K562 (cell line): ENCODE data around the gene DIPK1B. TPM values are rescaled to one million over a fixed set of nuclear protein-coding genes. Genes with fewer than 3 reads are reported as not detected.

Experiments used
- ATAC-seq: fragments of 200-7000 bp; cut with Tn5 transposase; 3 replicates; pipeline ENCODE4 v1.9.1; 2020; ENCODE audit warnings: moderate library complexity
- BruUV-seq: library from RNA; stranded (reverse); fragments of 400-500 nt; replicated peaks from 2 replicates; lab custom pipeline; 2021; lab: Mats Ljungman, UMichigan
- CTCF ChIA-PET: fragments of 300-600 bp; formaldehyde crosslinking; extraction: SDS; loops from one replicate; lab custom pipeline; 2021; ENCODE audit warnings: low intra/inter-chr PET ratio; lab: Yijun Ruan, JAX
- POLR2A ChIA-PET: fragments of 300-600, 350-650 bp; sonication (Branson Sonifier 250); formaldehyde crosslinking; extraction: SDS; loops from one replicate; lab custom pipeline; 2021; ENCODE audit warnings: antibody characterized with exemption, inconsistent platforms; lab: Yijun Ruan, JAX
- DNase-seq, 4 experiments: peaks; one replicate each; pipeline versions ENCODE4 v3.0.0 to v3.0.0-alpha.2; 2011 to 2018; ENCODE audit warnings: low spot score in 3 of 4, mixed read lengths in 3 of 4; ENCODE audit errors: extremely low read depth in 1 of 4
- FAIRE-seq: peaks from 2 replicates; lab custom pipeline; 2011; peaks lifted over from hg19 to GRCh38; lab: Jason Lieb, UNC
- H2AFZ ChIP-seq: 2 replicates; pipeline ENCODE4 v1.6.0; 2011; ENCODE audit warnings: low read depth, low read length, control low read depth, inconsistent platforms
- H3K27ac ChIP-seq: fragments of 200-600 bp; 3 replicates; pipeline ENCODE4 v1.8.0; 2011; ENCODE audit warnings: low read depth, mild to moderate bottlenecking, control low read depth, inconsistent platforms, low read length, moderate library complexity, mixed read lengths; ENCODE audit errors: extremely low read depth
- H3K27me3 ChIP-seq, 2 experiments: fragments of 300-600 bp in 1 of 2; 2 replicates in 1 of 2; 3 replicates in 1 of 2; pipeline versions ENCODE4 v1.6.0 to v1.8.0; 2011; ENCODE audit warnings: inconsistent platforms in 2 of 2, low read length in 2 of 2, mild to moderate bottlenecking in 1 of 2, mixed read lengths in 1 of 2, moderate library complexity in 1 of 2; ENCODE audit not compliant: control insufficient read depth in 2 of 2, insufficient read depth in 2 of 2
- H3K36me3 ChIP-seq: fragments of 300-600 bp; 3 replicates; pipeline ENCODE4 v1.8.0; 2011; ENCODE audit warnings: mild to moderate bottlenecking, low read length, inconsistent platforms; ENCODE audit not compliant: control insufficient read depth, insufficient read depth
- H3K4me1 ChIP-seq, 2 experiments: fragments of 200-600 bp in 1 of 2; replicated peaks in 1 of 2; 2 replicates in 1 of 2; 3 replicates in 1 of 2; pipeline versions ENCODE4 v1.5.1 to v1.8.0; 2011; ENCODE audit warnings: inconsistent platforms in 2 of 2, low read length in 2 of 2, mild to moderate bottlenecking in 1 of 2, mixed read lengths in 1 of 2, moderate library complexity in 1 of 2; ENCODE audit not compliant: control insufficient read depth in 2 of 2, insufficient read depth in 2 of 2
- H3K4me2 ChIP-seq: 2 replicates; pipeline ENCODE4 v1.6.1; 2011; ENCODE audit warnings: low read length, control low read depth, inconsistent platforms, mixed read lengths; ENCODE audit not compliant: insufficient read depth
- H3K4me3 ChIP-seq: fragments of 200-600 bp; sonication (generic), shearing (Covaris generic); 2 replicates; pipeline ENCODE4 v1.5.1; 2016; ENCODE audit warnings: control low read depth, inconsistent platforms
- H3K79me2 ChIP-seq: fragments of 200-600 bp; 3 replicates; pipeline ENCODE4 v1.8.0; 2011; ENCODE audit warnings: low read length, inconsistent platforms; ENCODE audit not compliant: control insufficient read depth, insufficient read depth
- H3K9ac ChIP-seq, 2 experiments: 2 replicates each; pipeline versions ENCODE4 v1.6.0 to v1.6.1; 2011; ENCODE audit warnings: low read depth in 2 of 2, low read length in 2 of 2, control low read depth in 1 of 2, inconsistent platforms in 1 of 2, mild to moderate bottlenecking in 1 of 2, mixed read lengths in 1 of 2; ENCODE audit not compliant: insufficient read depth in 1 of 2
- H3K9me1 ChIP-seq: one replicate; pipeline ENCODE4 v1.6.0; 2011; ENCODE audit warnings: inconsistent platforms, mild to moderate bottlenecking, low read length, moderate library complexity; ENCODE audit not compliant: control insufficient read depth, insufficient read depth
- H3K9me3 ChIP-seq: replicated peaks from 2 replicates; pipeline ENCODE4 v1.5.1; 2011; ENCODE audit warnings: low read depth, low read length, inconsistent platforms; ENCODE audit not compliant: control insufficient read depth, insufficient read depth
- H4K20me1 ChIP-seq: replicated peaks from 2 replicates; pipeline ENCODE4 v1.6.1; 2011; ENCODE audit warnings: low read length, inconsistent platforms, mixed read lengths; ENCODE audit not compliant: control insufficient read depth, insufficient read depth
- CREM ChIP-seq: IDR thresholded peaks from 2 replicates; pipeline ENCODE4 v1.6.1; 2014; ENCODE audit warnings: antibody characterized with exemption, low read depth
- FIP1L1 ChIP-seq: fragments of 200-400 bp; formaldehyde crosslinking; IDR thresholded peaks from 2 replicates; pipeline ENCODE4 v1.6.1; 2018; ENCODE audit warnings: mild to moderate bottlenecking, low read depth, low read length; ENCODE audit not compliant: poor library complexity, severe bottlenecking
- ILF3 ChIP-seq: fragments of 450-650 bp; IDR thresholded peaks from 2 replicates; pipeline ENCODE4 v1.6.1; 2018; ENCODE audit warnings: antibody characterized with exemption, mild to moderate bottlenecking, moderate library complexity, borderline replicate concordance
- RBM22 ChIP-seq: fragments of 200-400 bp; formaldehyde crosslinking; IDR thresholded peaks from 2 replicates; pipeline ENCODE4 v1.6.1; 2018; ENCODE audit warnings: low read length, low read depth; ENCODE audit not compliant: poor library complexity, severe bottlenecking
- SIRT6 ChIP-seq: IDR thresholded peaks from one replicate; pipeline ENCODE4 v1.6.1; 2012; ENCODE audit warnings: low read depth, mild to moderate bottlenecking, control low read depth, inconsistent platforms, low read length, moderate library complexity
- ZBTB7A ChIP-seq: IDR thresholded peaks from 2 replicates; pipeline ENCODE4 v1.6.1; 2011; ENCODE audit warnings: low read depth, mild to moderate bottlenecking, low read length, moderate library complexity, borderline replicate concordance; ENCODE audit not compliant: control insufficient read depth
- ZNF121 ChIP-seq: sonication (generic); formaldehyde crosslinking; conservative IDR thresholded peaks from 2 replicates; pipeline ENCODE4 v1.8.0; 2022; ENCODE audit warnings: missing genetic modification reagents
- ZNF175 ChIP-seq: fragments of 200-800 bp; sonication (Bioruptor generic); IDR thresholded peaks from 2 replicates; pipeline ENCODE4 v1.6.1; 2016; ENCODE audit warnings: low read depth, mild to moderate bottlenecking, missing genetic modification characterization, missing compliant biosample characterization
- ZNF212 ChIP-seq: fragments of 450-650 bp; formaldehyde crosslinking; IDR thresholded peaks from 2 replicates; pipeline ENCODE4 v1.4.0; 2020; ENCODE audit warnings: mild to moderate bottlenecking
- WGBS: fragments of 100-300 bp; shearing (Covaris generic); methylation state at CpG from one replicate; pipeline ENCODE4 v1.1.6; 2016; ENCODE audit warnings: low coverage, mixed read lengths; ENCODE audit not compliant: insufficient coverage; ENCODE audit errors: missing lambda C conversion rate; 5-methylcytosine and 5-hydroxymethylcytosine counted together
- in situ Hi-C: fragments of 300-500 bp; cut with MboI; formaldehyde crosslinking; loops from 4 replicates; pipeline ENCODE4 v1.15.0; 2018; ENCODE audit warnings: inconsistent platforms, mixed read lengths
- intact Hi-C: fragments of 100-400 bp; cut with micrococcal nuclease; formaldehyde crosslinking; loops from 2 replicates; pipeline ENCODE4 v1.14.2; 2022
- polyA plus RNA-seq, 8 experiments: library from polyadenylated mRNA; depleted of rRNA in 4 of 8; stranded (reverse) in 5 of 8; unstranded in 3 of 8; fragments of >200 nt; fragmentation: Nextera tagmentation in 2 of 8; fragmentation: Illumina TruSeq in 1 of 8; extraction: Ambion mirVana in 2 of 8; extraction: Trizol in 1 of 8; gene quantifications; 2 replicates each; pipeline versions ENCODE4 v1.2.1 to v1.2.3, GENCODE V29; 2011 to 2014; ENCODE audit warnings: inconsistent platforms in 1 of 8, missing spikeins in 1 of 8
- total RNA-seq, 7 experiments: library from RNA; depleted of rRNA in 6 of 7; stranded (reverse); fragments of >200 nt in 6 of 7; fragmentation: Illumina TruSeq in 2 of 7; extraction: Trizol in 2 of 7; gene quantifications; 2 replicates each; pipeline versions ENCODE4 v1.2.1 to v1.2.3, GENCODE V29; 2011 to 2021; ENCODE audit warnings: low replicate concordance in 1 of 7
- TF ChIP-seq, protein P1 (sequence below): IDR thresholded peaks from 2 replicates; pipeline ENCODE4 v1.6.1; 2011; ENCODE audit not compliant: insufficient read length; ENCODE audit errors: extremely low read depth
- TF ChIP-seq, protein P2 (sequence below): sonication (generic); formaldehyde crosslinking; IDR thresholded peaks from 2 replicates; pipeline ENCODE4 v1.8.0; 2022; ENCODE audit warnings: mild to moderate bottlenecking, low read depth, missing genetic modification reagents

Gene DIPK1B
- total and polyA plus RNA-seq, 9 of the 15 experiments (the other 6 are each of a cell fraction or from before 2014, with no cell fraction given) = 0.08 to 22.3 (median 5.9) TPM

DNA sequence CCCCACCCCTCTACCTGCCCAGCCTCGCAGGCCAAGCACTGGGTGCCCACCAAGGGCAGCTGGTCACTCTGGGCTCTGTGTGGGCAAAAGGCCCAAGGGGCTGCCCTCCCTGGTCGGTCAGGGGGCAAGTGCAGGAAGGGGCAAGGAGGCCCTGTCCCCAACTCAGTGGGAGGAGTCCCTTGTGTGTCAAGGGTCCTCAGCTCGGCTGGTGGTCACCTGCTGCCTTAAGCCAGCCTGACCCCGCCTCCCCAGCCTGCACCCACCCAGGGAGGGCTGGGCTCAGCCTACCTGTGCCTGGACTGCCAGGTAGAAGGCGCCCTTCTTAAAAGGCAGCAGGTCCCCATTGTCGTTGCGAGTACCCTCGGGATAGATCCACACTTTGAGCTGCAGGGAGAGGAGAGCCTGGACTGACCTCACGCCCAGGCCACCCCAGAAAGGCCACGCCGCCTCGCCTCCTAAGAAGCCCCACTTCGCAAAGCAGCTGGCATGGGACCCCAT lies 36.0 kb upstream of the DIPK1B start:
- TF ChIP-seq ZNF212 (no peak), CREM (no peak), ZNF175 (CRISPR knock-in tag) (no peak), RBM22 (peak; percentile 2), SIRT6 (no peak), ILF3 (no peak), FIP1L1 (peak; percentile 78), ZBTB7A (peak; percentile 16; the same call in 1 of the 2 replicates), ZNF121 (CRISPR knock-in tag) (0 out of 2 replicates have a peak, but pooled peaks have one; percentile 10)
- TF ChIP-seq, protein P1, sequence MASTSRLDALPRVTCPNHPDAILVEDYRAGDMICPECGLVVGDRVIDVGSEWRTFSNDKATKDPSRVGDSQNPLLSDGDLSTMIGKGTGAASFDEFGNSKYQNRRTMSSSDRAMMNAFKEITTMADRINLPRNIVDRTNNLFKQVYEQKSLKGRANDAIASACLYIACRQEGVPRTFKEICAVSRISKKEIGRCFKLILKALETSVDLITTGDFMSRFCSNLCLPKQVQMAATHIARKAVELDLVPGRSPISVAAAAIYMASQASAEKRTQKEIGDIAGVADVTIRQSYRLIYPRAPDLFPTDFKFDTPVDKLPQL = no peak
- TF ChIP-seq, protein P2, sequence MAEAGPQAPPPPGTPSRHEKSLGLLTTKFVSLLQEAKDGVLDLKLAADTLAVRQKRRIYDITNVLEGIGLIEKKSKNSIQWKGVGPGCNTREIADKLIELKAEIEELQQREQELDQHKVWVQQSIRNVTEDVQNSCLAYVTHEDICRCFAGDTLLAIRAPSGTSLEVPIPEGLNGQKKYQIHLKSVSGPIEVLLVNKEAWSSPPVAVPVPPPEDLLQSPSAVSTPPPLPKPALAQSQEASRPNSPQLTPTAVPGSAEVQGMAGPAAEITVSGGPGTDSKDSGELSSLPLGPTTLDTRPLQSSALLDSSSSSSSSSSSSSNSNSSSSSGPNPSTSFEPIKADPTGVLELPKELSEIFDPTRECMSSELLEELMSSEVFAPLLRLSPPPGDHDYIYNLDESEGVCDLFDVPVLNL = no peak
- H3K4me3 ChIP-seq = no peak overlapping the region
- BruUV-seq = no TSS peak
- intact Hi-C loops = no loop called here
- peaks cover 11 to 90% of the 10 kb centered on the region in 2 experiments; a peak in 4 of 5 replicates for H3K4me1 ChIP-seq
- no peak overlapping the region for H3K27ac ChIP-seq
- H3K27me3 ChIP-seq = no peaks in the 10 kb centered on the region
- H3K9me1 ChIP-seq = no peaks in the 10 kb centered on the region
- DNase-seq = no peak
- no peak overlapping the region for H3K4me2 ChIP-seq
- in situ Hi-C loops = no loop called here
- 88% methylated on average over 12 of the region's 13 CpGs for WGBS
- peaks cover 21% of the 10 kb centered on the region for H3K79me2 ChIP-seq
- ChIA-PET CTCF (no interaction called here), POLR2A (interaction anchor here (0.6 to 2.1 kb wide), 7 partner anchors 10 to 196 kb away, joined by 3 to 10 read pairs (median 3); partner anchors contain the start of gene AGPAT2)
- ATAC-seq = no peak
- peaks cover 16% of the 10 kb centered on the region for H4K20me1 ChIP-seq
- no peaks in the 10 kb centered on the region for H3K9me3 ChIP-seq
- peak overlapping the region in 1 of 2 experiments; percentile 24; a peak in 2 of 4 replicates for H3K9ac ChIP-seq
- no peak for FAIRE-seq
- no peak overlapping the region for H2AFZ ChIP-seq
- peaks cover 44% of the 10 kb centered on the region; the same call in 1 of the 3 replicates for H3K36me3 ChIP-seq
